Neural progenitor cell (in vitro differentiated cells): ENCODE measurements around the gene FAM234B.

ENCODE experiments used
- EZH2phosphoT487 ChIP-seq: fragments of 200-600 bp; sonication (generic); IDR thresholded peaks from 2 replicates; pipeline ENCODE4 v1.6.1; 2017; ENCODE audit warnings: antibody characterized with exemption
- TF ChIP-seq, protein P1 (sequence below): fragments of 200-600 bp; sonication (generic); IDR thresholded peaks from 2 replicates; pipeline ENCODE4 v1.5.1; 2017; ENCODE audit warnings: antibody characterized with exemption, mild to moderate bottlenecking

DNA sequence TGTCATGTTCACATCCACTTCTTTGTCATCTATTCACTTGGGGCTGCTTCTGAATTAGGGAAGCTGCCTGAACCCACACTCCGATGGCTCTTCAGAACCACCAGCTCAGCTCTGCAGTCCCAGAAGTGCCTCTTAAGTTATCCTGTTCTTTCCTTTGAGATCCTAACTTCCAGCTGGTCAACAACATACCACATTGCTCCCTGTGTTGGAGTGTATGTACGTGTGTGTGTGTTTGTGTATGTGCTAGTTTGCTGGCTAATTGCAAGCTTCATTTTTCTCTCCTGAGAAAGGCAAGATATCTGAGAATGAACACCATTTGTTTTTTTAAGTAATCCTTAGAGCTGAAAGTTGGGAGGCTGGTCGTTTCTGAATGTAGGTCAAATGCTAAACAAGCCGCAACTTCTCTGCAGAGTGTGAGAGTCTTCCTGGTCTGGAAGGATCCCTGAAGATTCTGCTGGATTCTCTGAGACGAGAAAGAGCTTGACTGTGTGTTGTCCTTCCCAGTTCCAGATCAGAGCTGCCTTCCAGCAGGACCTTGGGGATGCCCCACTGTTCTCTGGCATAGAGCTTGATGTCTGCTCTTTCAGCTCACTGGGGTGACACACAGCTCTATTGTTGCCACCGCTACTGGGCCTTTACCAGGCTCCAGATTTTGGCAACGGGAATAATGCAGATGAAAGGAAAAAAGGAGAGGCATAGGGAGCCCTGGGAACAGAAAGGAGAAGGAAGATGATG is 58.4 kb downstream of the FAM234B start:
- TF ChIP-seq, protein P1, sequence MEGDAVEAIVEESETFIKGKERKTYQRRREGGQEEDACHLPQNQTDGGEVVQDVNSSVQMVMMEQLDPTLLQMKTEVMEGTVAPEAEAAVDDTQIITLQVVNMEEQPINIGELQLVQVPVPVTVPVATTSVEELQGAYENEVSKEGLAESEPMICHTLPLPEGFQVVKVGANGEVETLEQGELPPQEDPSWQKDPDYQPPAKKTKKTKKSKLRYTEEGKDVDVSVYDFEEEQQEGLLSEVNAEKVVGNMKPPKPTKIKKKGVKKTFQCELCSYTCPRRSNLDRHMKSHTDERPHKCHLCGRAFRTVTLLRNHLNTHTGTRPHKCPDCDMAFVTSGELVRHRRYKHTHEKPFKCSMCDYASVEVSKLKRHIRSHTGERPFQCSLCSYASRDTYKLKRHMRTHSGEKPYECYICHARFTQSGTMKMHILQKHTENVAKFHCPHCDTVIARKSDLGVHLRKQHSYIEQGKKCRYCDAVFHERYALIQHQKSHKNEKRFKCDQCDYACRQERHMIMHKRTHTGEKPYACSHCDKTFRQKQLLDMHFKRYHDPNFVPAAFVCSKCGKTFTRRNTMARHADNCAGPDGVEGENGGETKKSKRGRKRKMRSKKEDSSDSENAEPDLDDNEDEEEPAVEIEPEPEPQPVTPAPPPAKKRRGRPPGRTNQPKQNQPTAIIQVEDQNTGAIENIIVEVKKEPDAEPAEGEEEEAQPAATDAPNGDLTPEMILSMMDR, result no peak
- no peak for TF ChIP-seq EZH2phosphoT487
